HepG2 (cell line): ENCODE results near the gene THBS1. TPM values are rescaled to one million over a fixed set of nuclear protein-coding genes. Genes with fewer than 3 reads are reported as not detected.

ENCODE experiments used
- AHDC1 ChIP-seq: sonication (generic); formaldehyde crosslinking; IDR thresholded peaks from 2 replicates; pipeline ENCODE4 v1.5.1; 2020; ENCODE audit warnings: mild to moderate bottlenecking, missing genetic modification reagents, borderline replicate concordance
- CBFB ChIP-seq: sonication (generic); formaldehyde crosslinking; IDR thresholded peaks from 2 replicates; pipeline ENCODE4 v1.4.0; 2020; ENCODE audit warnings: missing genetic modification reagents
- ZBED4 ChIP-seq: sonication (generic); formaldehyde crosslinking; IDR thresholded peaks from 2 replicates; pipeline ENCODE4 v1.4.0; 2020; ENCODE audit warnings: missing genetic modification reagents, borderline replicate concordance
- polyA plus RNA-seq, 8 experiments: library from polyadenylated mRNA; depleted of rRNA in 3 of 8; stranded (reverse) in 7 of 8; unstranded in 1 of 8; fragments of >200 nt; fragmentation: Illumina TruSeq in 4 of 8; extraction: Trizol in 4 of 8; gene quantifications; 2 replicates each; pipeline versions ENCODE4 v1.2.1 to v1.2.3, GENCODE V29; 2011 to 2016; ENCODE audit warnings: low read depth in 4 of 8, missing spikeins in 1 of 8, mixed read lengths in 1 of 8; ENCODE audit not compliant: insufficient read depth in 1 of 8
- total RNA-seq, 5 experiments: library from RNA; depleted of rRNA; stranded (reverse); fragments of >200 nt; fragmentation: Illumina TruSeq; extraction: Trizol; gene quantifications; 2 replicates each; pipeline ENCODE4 v1.2.3, GENCODE V29; 2016; ENCODE audit warnings: low read depth in 1 of 5

THBS1 gene
- total and polyA plus RNA-seq, 2 of the 13 experiments (the other 11 are each of a cell fraction or from before 2014, with no cell fraction given): 54.7 to 67.1 TPM

- no peak for TF ChIP-seq ZBED4 (CRISPR knock-in tag)
- TF ChIP-seq CBFB: no peak
- no peak for TF ChIP-seq AHDC1 (CRISPR knock-in tag)
Observed at GRCh38 chr15:39609166-39609916, 28.5 kb downstream of the THBS1 start (continued).
